Right ventricle myocardium inferior (tissue), 1 donor: ENCODE measurements around the gene CHMP2B. TPM values are rescaled to one million over a fixed set of nuclear protein-coding genes. Genes with fewer than 3 reads are reported as not detected.

Experiments used
- ATAC-seq: fragments of 200-7000 bp; cut with Tn5 transposase; one replicate; pipeline ENCODE4 v1.9.1; 2020; ENCODE audit warnings: mild to moderate bottlenecking, moderate library complexity
- DNase-seq: peaks from one replicate; pipeline ENCODE4 v3.0.0; 2021; ENCODE audit errors: missing footprints
- intact Hi-C: fragments of 100-400 bp; cut with DNase I; formaldehyde crosslinking; loops from one replicate; pipeline ENCODE4 v1.11.0; 2022
- long read RNA-seq: library from polyadenylated mRNA; unstranded; transcript quantifications from one replicate; pipeline ENCODE4 v2.0.0, GENCODE V29; 2021
- total RNA-seq: library from RNA; stranded (reverse); fragmentation: NEBNext Ultra II Directional; extraction: Animal tissue kit (Norgen Biotek cat#: 25700); gene quantifications from one replicate; pipeline ENCODE4 v1.2.1, GENCODE V29; 2021
- donor health status: DM: no; HTN: yes; CAD: no; lungs with severe emphysema.

CHMP2B gene, protein sequence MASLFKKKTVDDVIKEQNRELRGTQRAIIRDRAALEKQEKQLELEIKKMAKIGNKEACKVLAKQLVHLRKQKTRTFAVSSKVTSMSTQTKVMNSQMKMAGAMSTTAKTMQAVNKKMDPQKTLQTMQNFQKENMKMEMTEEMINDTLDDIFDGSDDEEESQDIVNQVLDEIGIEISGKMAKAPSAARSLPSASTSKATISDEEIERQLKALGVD
- total RNA-seq = 33.5 TPM
- long read RNA-seq, transcript CHMP2B-201 (6 exons, 2,557 nt) = major isoform, 25 of 26 reads
- long read RNA-seq, partial matches to known transcripts = 0 of 26 reads
- long read RNA-seq, other reads (novel, unspliced or antisense) = 1 of 26 reads

DNA sequence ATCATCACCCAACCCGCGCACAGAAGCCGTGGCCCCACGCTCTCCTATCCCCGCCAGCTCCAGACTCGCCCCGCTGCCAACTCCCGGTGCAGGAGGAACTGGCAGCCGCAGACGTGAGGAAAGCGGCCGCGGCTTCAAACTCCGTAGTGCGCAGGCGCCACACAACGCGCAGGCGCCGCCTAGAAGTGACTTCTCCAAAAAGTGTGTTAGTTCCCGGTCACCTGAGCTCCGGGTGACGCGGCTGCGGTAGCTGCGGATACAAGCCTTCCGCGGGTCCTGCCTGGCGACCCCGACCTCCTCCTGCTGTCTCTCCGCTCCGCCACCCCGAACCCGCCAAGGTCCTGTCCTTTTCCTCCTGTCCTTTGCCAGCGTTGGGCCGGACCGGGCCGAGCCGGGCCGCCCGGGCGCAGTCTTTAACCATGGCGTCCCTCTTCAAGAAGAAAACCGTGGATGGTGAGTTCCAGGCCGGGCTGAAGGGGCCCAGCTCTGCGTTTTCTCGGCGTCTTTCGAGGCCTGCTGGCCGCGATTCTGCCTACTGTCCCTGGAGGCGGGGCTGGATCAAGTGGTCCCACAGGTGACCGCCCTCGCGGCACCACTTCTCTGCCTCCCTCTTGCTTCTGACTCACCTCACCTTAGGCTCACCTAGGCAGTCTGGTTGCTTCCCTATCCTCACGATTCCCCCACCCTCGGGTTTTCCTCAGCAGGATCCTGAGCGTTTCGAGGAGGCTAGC lies at the start of gene CHMP2B:
Gene CHMP2B (plus strand): TSS at position 206 of the 731 bp plus-strand sequence. CDS start 214 bp downstream, at position 420.
- intact Hi-C loops = no loop called here
- DNase-seq = peak; percentile 97
- peak; percentile 99 for ATAC-seq

DNA sequence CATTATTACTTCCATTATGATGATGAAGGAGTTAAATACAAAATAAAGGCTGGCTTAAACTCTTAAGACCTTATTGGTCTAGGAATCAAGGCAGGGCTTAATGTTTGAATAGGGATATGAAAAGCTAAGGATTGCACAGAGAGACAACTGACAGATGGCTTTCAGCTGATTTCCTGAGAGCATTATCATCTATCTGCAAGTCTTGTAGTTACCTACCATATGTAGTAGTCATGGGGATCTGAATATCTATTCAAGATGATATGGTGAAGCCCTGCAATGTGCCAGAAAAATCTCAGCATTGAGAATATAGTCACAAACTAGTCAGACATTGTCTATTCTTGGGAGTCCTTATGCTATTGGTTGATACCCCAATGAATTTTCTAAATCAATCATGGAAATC lies 47.5 kb upstream of the CHMP2B start:
- ATAC-seq = no peak
- intact Hi-C loops = no loop called here
- no peak for DNase-seq

DNA sequence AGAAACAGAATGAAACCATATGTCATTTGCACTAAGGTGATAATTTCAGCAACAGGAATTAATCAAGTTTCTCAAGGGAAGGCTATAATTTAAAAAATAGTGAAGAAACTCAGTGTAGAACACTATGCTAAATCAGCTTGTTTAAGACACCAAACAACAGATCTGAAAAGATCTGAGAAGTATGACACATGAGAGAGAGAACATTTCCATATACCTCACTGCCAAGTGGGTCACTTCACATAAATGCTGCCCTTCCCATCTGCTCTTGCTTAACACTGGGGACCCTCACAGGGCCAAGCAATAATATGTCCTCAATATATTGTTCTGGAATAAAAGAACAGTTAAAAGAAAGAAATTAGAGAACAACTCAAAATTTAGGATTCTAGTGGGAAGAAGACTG lies 45.6 kb upstream of the CHMP2B start:
- no peak for DNase-seq
- intact Hi-C loops = no loop called here
- no peak for ATAC-seq

DNA sequence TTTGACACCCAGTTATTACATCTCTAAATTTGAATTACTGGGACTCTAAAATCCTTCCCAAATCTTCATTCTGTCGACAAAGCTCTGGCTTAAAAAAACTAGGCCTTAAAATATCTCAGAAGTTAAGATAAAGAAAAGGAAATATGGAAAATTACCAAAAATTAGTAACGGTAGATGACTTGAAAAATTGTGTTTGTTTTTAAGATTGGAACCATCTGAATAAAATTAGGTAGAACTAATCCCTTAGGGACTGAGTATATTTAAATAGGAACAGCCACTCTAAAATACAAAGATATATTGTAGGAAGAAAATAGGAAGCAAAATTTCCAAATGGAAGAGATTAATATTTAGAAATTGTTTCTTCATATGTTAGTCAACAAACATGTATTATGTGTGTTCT lies 45.1 kb upstream of the CHMP2B start:
- no peak for ATAC-seq
- intact Hi-C loops = no loop called here
- DNase-seq = no peak

DNA sequence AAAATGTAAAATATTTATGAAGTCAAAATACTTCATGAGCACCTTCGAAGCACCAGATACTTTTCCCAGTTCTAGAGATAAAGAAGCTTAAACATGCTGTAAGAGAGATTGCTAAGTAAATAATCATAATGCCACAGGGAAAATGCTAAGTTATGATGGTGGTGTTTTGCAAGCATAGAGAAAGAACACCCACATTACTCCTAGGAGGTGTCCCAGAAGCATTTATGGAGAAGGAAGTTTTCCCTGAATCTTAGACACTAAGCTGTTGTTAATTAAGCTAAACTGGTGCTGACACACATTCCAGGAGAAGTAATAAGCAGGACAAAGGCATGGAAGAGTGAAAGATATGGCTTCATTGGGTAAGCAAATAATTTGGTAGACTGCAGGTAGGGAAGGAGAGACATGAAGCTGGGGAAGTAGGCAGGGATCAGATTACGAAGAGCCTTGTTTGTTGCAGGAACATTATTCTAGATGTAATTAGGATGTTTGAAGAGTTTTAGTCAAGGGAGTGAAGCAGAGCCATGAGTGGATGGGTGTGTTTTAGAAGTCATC lies 40.4 kb upstream of the CHMP2B start:
- DNase-seq = no peak
- ATAC-seq = no peak
- intact Hi-C loops = no loop called here

DNA sequence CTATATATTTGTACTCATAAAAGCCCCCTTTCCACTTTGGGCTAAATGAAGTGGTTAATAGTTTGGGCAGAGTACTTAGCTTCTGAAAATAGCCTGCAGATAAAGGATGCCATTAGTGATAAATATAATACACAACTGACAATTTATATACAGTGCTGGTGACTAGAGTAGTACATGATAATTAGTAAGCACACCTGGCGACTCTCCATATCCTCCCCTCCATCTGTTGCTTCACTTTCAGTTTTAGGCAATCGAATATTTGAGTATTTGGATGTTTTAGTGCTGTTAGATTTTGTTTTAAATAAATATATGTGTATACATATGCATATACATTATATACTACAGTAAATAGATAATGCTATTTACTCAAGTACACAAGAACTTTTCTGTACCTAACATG lies 35.9 kb upstream of the CHMP2B start:
- DNase-seq (no peak), ATAC-seq (no peak)
- intact Hi-C loops = no loop called here

DNA sequence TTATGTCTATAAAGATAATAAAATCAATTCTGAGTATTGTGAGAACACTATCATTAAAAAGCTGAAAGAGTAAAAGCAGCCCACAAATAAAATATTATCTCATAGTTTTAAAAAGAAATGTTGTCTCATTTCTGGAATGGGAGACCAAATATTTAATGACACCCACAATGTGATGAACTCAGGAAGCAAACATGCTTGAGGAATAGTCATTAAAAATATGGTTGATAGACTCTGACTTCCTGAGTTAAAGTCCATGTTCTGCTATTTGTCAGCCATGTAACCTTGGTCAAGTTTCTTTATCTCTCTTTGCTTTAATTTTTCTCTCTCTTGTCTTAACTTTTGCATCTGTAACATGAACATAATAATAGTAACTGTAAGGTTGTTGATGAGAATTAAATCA lies 35.5 kb upstream of the CHMP2B start:
- intact Hi-C loops = no loop called here
- ATAC-seq (no peak), DNase-seq (no peak)

DNA sequence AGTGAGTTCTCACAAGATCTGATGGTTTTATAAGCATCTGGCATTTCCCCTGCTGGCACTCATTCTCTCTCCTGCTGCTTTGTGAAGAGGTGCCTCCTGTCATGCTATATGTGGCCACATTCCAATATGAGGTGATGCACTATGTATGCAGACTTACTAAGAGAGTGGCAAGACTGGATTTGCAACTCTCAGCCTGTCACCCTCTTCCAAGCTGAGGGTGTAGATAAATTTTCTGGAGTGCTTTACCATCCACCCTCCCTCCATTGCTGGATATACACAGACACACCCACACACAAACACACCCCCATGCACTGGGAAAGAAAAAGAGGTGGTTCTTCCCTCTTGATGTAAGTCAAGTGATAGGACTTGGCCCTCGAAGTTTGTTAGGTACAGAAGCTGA lies 30.2 kb upstream of the CHMP2B start:
- ATAC-seq = no peak
- intact Hi-C loops = no loop called here
- no peak for DNase-seq

DNA sequence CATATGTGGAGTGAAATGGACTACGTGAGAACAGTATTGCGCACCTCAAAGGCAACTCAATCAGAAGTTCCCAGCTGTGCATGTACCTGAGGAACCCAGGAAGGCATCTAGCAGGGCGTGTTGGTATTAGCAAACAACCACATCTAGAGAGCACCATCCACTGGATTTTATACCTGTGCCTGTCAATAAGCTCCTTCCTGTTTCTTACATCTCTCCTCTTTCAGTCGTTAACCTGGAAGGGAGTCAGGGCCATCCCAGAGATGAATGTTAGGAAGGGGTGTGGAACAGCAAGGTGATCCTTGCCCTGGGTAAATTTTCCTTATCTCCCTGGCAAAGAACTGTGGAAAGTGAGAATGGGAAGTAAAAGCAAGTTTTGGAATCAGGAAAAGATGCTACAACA lies 29.6 kb upstream of the CHMP2B start:
- DNase-seq (no peak), ATAC-seq (no peak)
- intact Hi-C loops = no loop called here

DNA sequence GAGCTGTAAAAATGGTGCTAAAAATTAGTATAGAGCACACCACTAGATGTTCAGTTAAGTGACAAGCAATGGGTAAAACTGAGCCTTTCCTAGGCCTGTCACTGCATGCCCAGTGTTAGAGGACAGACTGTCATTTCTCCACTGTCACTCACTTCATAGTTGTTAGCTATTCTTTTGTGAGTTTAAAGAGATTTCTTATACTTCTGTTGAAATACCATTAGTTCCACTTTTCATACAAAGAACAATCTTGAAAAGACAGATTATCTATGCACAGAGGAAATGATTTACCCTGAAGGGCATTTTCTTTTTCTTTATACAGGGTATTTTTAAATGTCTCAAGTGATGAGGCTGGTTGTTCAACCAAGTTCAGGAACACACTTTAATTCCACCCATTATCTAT lies 28.3 kb upstream of the CHMP2B start:
- no peak for DNase-seq
- intact Hi-C loops = no loop called here
- ATAC-seq = no peak

DNA sequence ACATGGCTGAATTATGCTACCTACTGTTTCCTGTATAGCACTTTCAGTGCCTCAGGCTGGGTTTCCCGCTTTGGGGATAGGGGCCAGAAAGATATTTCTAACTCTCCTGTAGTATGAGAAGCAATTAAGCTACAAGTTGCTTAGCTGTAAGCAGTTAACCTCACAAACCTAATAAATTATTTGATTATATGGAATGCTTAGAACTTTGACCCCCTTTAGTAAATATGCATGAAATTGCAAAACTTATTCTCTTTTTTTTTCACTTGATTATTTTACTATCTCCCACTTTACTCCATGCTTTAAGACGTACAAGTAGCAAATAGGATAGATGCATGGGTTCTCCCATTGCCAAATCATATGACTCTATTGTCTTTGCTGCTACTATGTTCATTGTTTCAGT lies 27.5 kb upstream of the CHMP2B start:
- intact Hi-C loops = no loop called here
- ATAC-seq = no peak
- DNase-seq = no peak

DNA sequence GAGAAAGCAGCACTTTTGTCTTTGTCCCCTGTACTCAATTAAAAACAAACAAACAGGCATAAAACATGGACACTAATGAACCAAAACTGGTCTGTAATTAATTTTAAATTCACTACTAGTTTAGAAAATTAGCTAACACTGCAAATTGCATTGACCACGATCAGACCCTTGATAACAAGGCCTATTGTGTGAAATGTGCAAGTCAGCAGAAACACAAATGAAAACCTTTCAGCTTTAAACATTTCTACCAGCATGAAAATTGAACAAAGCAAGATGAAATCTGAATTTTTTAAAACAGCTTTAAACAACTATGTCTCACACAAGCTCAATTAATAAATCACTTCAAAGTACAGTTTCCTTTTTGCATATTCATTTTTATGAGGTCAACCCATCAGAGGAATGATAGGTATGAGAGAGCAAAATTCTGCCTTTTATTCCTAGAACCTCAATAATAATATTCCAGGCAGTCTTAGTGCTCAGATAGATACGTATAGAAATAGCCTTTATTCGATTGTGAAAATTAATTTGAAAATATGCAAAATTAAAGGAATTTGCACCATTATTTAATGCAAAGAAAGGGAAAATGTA lies 27.0 kb upstream of the CHMP2B start:
- intact Hi-C loops = no loop called here

DNA sequence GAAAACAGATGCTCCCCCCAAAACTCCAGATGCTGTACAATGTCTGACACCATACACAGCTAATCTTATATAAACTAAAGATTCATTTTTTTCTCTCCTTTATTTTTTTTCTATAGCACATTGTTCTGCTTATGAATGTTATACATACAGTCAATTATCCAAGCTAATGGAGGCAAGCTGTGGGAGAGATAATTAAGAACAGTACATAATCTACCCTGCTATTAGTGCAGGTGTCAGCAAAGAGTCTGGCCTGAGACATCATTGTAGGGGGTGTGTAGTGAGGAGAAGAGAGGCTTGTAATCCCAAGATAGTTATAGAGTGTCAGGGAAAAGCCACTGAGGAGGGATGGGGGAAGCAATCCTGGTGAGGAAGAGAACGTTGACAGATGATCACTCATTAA lies 25.4 kb upstream of the CHMP2B start:
- ATAC-seq (no peak), DNase-seq (no peak)
- intact Hi-C loops = no loop called here

More for the DNA sequence above, 27.0 kb upstream of the CHMP2B start:
- DNase-seq (no peak), ATAC-seq (no peak)

DNA sequence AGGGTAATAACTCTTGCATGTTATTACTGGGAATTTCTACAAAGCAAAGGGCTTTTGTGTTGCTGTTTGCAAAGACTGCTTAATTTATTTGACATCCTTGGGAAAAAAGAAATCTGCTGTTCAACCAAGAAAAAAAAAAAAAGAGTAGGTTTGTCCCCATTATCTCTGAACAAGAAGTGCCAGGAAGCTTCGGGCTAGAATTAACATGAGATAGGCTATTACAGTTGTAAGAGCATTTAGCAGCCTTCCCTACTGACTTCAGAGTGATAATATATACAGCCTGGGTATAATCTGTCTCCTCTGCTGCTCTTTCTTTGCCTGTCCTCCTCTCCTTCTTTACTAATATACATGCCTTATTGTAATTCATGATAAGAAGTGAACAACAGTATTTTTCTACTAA lies 23.3 kb upstream of the CHMP2B start:
- ATAC-seq = no peak
- no peak for DNase-seq
- intact Hi-C loops = no loop called here

DNA sequence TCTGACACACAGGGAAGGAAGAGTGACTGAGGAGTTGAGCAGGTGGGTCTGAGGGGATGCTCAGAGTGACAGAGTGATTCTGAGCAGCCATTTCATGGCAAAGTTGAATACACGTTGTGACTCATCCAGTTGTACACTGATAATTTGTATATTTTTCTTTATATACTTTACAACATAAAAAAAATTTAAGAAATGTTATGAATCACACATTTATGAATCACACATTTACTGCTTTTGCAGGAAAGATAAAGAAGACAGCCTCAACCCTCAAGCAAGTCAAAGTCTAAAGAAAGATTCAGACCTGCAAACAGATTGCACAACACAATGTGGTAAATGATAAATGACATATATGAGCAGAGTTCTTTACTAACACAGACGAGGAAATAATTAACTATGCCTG lies 21.0 kb upstream of the CHMP2B start:
- ATAC-seq (no peak), DNase-seq (no peak)
- intact Hi-C loops = no loop called here

DNA sequence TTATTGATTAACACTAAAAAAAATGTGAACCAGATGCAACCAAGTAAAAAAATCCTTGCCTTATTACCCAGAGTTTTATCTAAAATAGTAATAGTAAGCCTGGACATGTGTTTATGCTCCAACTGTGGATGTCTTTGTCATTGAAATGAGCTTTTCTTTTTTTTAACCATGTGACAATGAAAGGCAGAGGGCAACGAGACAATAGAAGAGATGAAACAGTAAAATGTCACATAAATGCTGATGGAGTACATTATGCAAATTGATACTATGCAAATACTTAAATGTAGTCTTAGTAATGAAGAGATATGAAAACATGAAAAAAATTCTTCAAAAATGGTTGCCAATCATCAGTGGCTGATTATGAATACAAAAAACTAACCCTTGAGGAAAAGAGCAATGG lies 20.5 kb upstream of the CHMP2B start:
- intact Hi-C loops = no loop called here
- ATAC-seq (no peak), DNase-seq (no peak)

DNA sequence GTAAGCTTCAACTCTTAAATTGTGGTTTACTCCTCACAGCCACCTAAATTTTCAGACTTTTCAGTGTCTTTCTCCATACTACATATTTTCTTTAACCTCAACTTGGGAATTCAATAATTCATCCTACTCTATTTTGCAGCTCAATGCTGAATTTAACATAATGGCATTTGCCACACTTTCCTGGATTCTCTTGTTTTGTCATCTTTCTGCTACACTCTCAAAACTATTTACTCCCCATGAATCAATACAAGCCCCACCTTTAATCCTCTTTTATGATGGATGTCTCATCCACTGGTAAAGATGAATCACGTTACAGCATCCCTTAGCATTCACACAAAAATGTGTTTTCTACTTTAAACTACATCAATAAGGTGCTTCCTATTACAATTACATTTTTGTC lies 19.6 kb upstream of the CHMP2B start:
- ATAC-seq = no peak
- intact Hi-C loops = no loop called here

DNA sequence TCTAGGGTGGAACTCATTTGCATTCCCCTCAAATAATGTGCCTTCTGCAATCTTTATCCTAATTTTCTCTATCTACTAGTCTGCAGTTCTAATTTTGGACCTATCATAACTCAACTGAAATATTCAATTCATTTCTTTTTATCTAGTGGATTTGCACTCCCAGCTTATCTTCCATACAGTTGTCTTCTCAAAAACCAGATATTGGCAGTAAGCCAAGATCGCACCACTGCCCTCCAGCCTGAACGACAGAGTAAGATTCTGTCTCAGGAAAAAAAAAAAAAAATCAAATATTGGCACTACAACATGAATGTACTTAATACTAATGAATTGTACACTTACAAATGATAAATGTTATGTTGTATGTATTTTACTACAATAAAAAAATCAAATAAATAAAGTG lies 18.0 kb upstream of the CHMP2B start:
- intact Hi-C loops = no loop called here
- ATAC-seq = no peak
- DNase-seq = no peak

More for the DNA sequence above, 19.6 kb upstream of the CHMP2B start:
- DNase-seq = no peak

DNA sequence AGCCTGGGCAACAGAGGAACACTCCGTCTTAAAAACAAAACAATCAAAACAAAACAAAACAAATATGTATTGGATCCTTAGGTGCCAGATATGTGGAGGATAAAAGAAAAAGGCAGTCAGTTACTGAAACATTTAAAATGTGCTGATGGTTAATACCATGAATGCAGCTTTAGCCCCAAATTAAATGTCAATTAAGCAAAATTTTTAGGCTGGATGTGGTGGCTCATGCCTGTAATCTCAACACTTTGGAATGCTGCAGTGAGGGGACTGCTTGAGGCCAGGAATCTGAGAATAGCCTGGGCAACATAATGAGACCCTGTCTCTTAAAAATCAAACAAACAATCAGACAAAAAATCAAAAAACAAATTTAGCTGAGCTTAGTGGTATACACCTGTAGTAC lies 8.5 kb upstream of the CHMP2B start:
- intact Hi-C loops = no loop called here

DNA sequence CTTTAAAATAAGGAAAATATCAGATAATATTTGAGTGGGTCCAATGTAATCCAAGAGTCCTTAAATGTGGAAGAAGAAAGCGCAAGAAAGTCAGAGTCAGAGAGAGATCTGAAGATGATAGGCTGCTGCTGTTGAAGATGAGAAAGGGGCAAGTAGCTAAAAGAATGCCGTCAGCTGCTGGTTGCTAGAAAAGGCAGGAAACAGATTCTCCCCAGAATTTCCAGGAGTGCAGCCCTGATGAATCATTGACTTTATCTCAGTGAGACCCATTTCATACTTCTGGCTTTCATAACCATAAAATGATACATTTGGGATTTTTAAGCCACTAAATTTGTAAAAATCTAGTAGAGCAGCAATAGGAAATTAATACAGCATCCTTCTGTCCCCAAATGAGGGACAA lies 7.5 kb upstream of the CHMP2B start:
- intact Hi-C loops = no loop called here
- ATAC-seq (no peak), DNase-seq (no peak)

More for the DNA sequence above, 8.5 kb upstream of the CHMP2B start:
- DNase-seq = no peak
- no peak for ATAC-seq
